Panc1 (cell line): ENCODE measurements around the gene RAB42. TPM values are rescaled to one million over a fixed set of nuclear protein-coding genes. Genes with fewer than 3 reads are reported as not detected.

Experiments
- ATAC-seq: fragments of 200-7000 bp; cut with Tn5 transposase; 2 replicates; pipeline ENCODE4 v1.9.1; 2020; ENCODE audit warnings: mild to moderate bottlenecking, moderate library complexity
- BruUV-seq: library from RNA; stranded (reverse); fragments of 400-500 nt; replicated peaks from 2 replicates; lab custom pipeline; 2021; lab: Mats Ljungman, UMichigan
- CTCF ChIA-PET: fragments of 300-600 bp; sonication (Branson Sonifier 250); formaldehyde crosslinking; loops from one replicate; lab custom pipeline; 2022; ENCODE audit warnings: antibody characterized with exemption; lab: Charles Lee
- POLR2A ChIA-PET: fragments of 300-600 bp; sonication (Branson Sonifier 250); formaldehyde crosslinking; loops from one replicate; lab custom pipeline; 2022; ENCODE audit warnings: antibody characterized with exemption; lab: Charles Lee
- DNase-seq: peaks from one replicate; pipeline ENCODE4 v3.0.0-alpha.2; 2010; ENCODE audit warnings: low read depth, low spot score
- H3K27ac ChIP-seq: 2 replicates; pipeline ENCODE4 v1.5.1; 2011; ENCODE audit warnings: mild to moderate bottlenecking, low read length, inconsistent platforms
- H3K27me3 ChIP-seq: fragments of 200-500 bp; sonication (Bioruptor generic); 2 replicates; pipeline ENCODE4 v1.6.0; 2014; ENCODE audit warnings: low read length, inconsistent platforms; ENCODE audit not compliant: control insufficient read depth, insufficient read depth
- H3K36me3 ChIP-seq: fragments of 200-500 bp; sonication (Bioruptor generic); 2 replicates; pipeline ENCODE4 v1.5.1; 2014; ENCODE audit warnings: inconsistent platforms, mild to moderate bottlenecking, low read length, moderate library complexity; ENCODE audit not compliant: control insufficient read depth, insufficient read depth
- H3K4me1 ChIP-seq: 2 replicates; pipeline ENCODE4 v1.5.1; 2011; ENCODE audit warnings: inconsistent platforms, mild to moderate bottlenecking, low read length, moderate library complexity; ENCODE audit not compliant: control insufficient read depth, insufficient read depth
- H3K4me3 ChIP-seq, 2 experiments: 2 replicates each; pipeline ENCODE4 v1.5.1; 2011 to 2012; ENCODE audit warnings: low read depth in 2 of 2, low read length in 2 of 2, mild to moderate bottlenecking in 2 of 2, inconsistent platforms in 1 of 2, moderate library complexity in 1 of 2
- H3K9me3 ChIP-seq: fragments of 200-500 bp; sonication (Bioruptor generic); 2 replicates; pipeline ENCODE4 v1.5.1; 2014; ENCODE audit warnings: low read depth, mild to moderate bottlenecking, inconsistent platforms, low read length, moderate library complexity; ENCODE audit not compliant: control insufficient read depth, insufficient read depth
- CTCF ChIP-seq: fragments of 450-650 bp; IDR thresholded peaks from 2 replicates; pipeline ENCODE4 v1.5.1; 2017; ENCODE audit warnings: mild to moderate bottlenecking
- POLR2AphosphoS5 ChIP-seq: IDR thresholded peaks from 2 replicates; pipeline ENCODE4 v1.6.1; 2012; ENCODE audit warnings: mild to moderate bottlenecking, low read depth, low read length, moderate library complexity
- REST ChIP-seq, 2 experiments: IDR thresholded peaks; 2 replicates each; pipeline ENCODE4 v1.6.1; 2011 to 2012; ENCODE audit warnings: low read depth in 2 of 2, control low read depth in 1 of 2, low read length in 1 of 2, mild to moderate bottlenecking in 1 of 2, moderate library complexity in 1 of 2; ENCODE audit not compliant: insufficient read depth in 1 of 2
- SIN3A ChIP-seq: IDR thresholded peaks from 2 replicates; pipeline ENCODE4 v1.6.1; 2012; ENCODE audit warnings: low read depth, mild to moderate bottlenecking, low read length, moderate library complexity, borderline replicate concordance; ENCODE audit not compliant: insufficient read depth
- TCF7L2 ChIP-seq: IDR thresholded peaks from 2 replicates; pipeline ENCODE4 v1.6.1; 2011; ENCODE audit warnings: mild to moderate bottlenecking, low read depth, low read length, inconsistent platforms
- in situ Hi-C: cut with HindIII; loops from 2 replicates; pipeline ENCODE4 v1.10.0; 2016; ENCODE audit warnings: low sequenced_read_pairs, low pct_unique_long_range_greater_than_20kb
- intact Hi-C: fragments of 100-400 bp; cut with micrococcal nuclease; formaldehyde crosslinking; loops from one replicate; pipeline ENCODE4 v1.10.0; 2022; ENCODE audit not compliant: unreplicated experiment
- total RNA-seq: library from RNA; stranded (reverse); gene quantifications from one replicate; pipeline ENCODE4 v1.2.1, GENCODE V29; 2021; ENCODE audit not compliant: unreplicated experiment

Gene RAB42
- total RNA-seq, 1 experiment from 2014 or later, result 4.2 TPM

- DNase-seq, result no peak
- Histone ChIP-seq H3K4me1 (no peaks in the 10 kb centered on the region), H3K4me3 (no peak overlapping the region), H3K36me3 (no peaks in the 10 kb centered on the region), H3K9me3 (no peaks in the 10 kb centered on the region), H3K27ac (no peak overlapping the region), H3K27me3 (no peaks in the 10 kb centered on the region)
- POLR2A ChIA-PET, result no interaction called here
- no TSS peak for BruUV-seq
- TF ChIP-seq REST (IDR thresholded peaks at IDR 0.05; ENCODE audit: insufficient read depth in 1 of 2, low read depth in 2 of 2, low read length in 1 of 2) (no peak), SIN3A (no peak), CTCF (no peak), TCF7L2 (no peak), POLR2AphosphoS5 (no peak)
- intact Hi-C loops (no loop called here), in situ Hi-C loops (no loop called here)
- CTCF ChIA-PET, result no interaction called here
- ATAC-seq, result no peak
These were observed 40.5 kb downstream of the RAB42 start for GRCh38 chr1:28632560-28632959.

- H3K27ac ChIP-seq, result no peak overlapping the region
- H3K4me1 ChIP-seq, result 0 out of 2 replicates have a peak, but pooled peaks cover 3% of the 10 kb centered on the region
- no peak overlapping the region for H3K4me3 ChIP-seq
- TF ChIP-seq TCF7L2, result no peak
- TF ChIP-seq CTCF, result no peak
- TF ChIP-seq SIN3A, result no peak
- TF ChIP-seq REST (IDR thresholded peaks at IDR 0.05; ENCODE audit: insufficient read depth in 1 of 2, low read depth in 2 of 2, low read length in 1 of 2), result no peak
- no peak for TF ChIP-seq POLR2AphosphoS5
- DNase-seq, result no peak
- H3K27me3 ChIP-seq, result no peaks in the 10 kb centered on the region
- intact Hi-C loops (loop anchor here (10.0 kb wide), 1 partner anchor 234 kb away; no protein-coding TSS in a partner anchor), in situ Hi-C loops (no loop called here)
- ChIA-PET POLR2A (no interaction called here), CTCF (interaction anchor here (0.6 kb wide), 4 partner anchors 24 to 226 kb away, joined by 3 to 8 read pairs (median 4); no protein-coding TSS in a partner anchor)
- ATAC-seq, result no peak
- no peaks in the 10 kb centered on the region for H3K9me3 ChIP-seq
- H3K36me3 ChIP-seq, result peaks cover 4% of the 10 kb centered on the region; the same call in 1 of the 2 replicates
- no TSS peak for BruUV-seq
These were observed 48.7 kb downstream of the RAB42 start for GRCh38 chr1:28640766-28641165.
